HL-60 (cell line): ENCODE results near the gene AGMO.
"Not testable (repeated sequence)": the region's sequence is repeated elsewhere in the genome, so short reads cannot be mapped to it uniquely, and the experiment has no call there.

Experiments
- DNase-seq, 2 experiments: peaks; one replicate each; pipeline ENCODE4 v3.0.0-alpha.2; 2010 to 2020; ENCODE audit warnings: low read depth in 1 of 2, low spot score in 1 of 2
- H3K27ac ChIP-seq: fragments of 250-450 bp; sonication (Bioruptor Pico); replicated peaks from 2 replicates; pipeline ENCODE4 v1.5.1; 2020; ENCODE audit warnings: mild to moderate bottlenecking, moderate library complexity
- H3K27me3 ChIP-seq: fragments of 250-450 bp; sonication (Bioruptor Pico); 2 replicates; pipeline ENCODE4 v1.5.1; 2021; ENCODE audit warnings: mild to moderate bottlenecking, moderate library complexity; ENCODE audit not compliant: insufficient read depth, poor library complexity, severe bottlenecking
- H3K4me3 ChIP-seq: replicated peaks from 2 replicates; pipeline ENCODE4 v1.5.1; 2011; ENCODE audit warnings: mild to moderate bottlenecking, control low read depth, low read length; ENCODE audit not compliant: insufficient read depth
- CTCF ChIP-seq: IDR thresholded peaks from one replicate; pipeline ENCODE4 v1.5.1; 2011; ENCODE audit warnings: low read length, control low read depth, inconsistent platforms; ENCODE audit not compliant: insufficient read depth
- GABPA ChIP-seq: IDR thresholded peaks from 2 replicates; pipeline ENCODE4 v1.6.1; 2012; ENCODE audit warnings: low read depth
- POLR2AphosphoS5 ChIP-seq: IDR thresholded peaks from 2 replicates; pipeline ENCODE4 v1.6.1; 2012; ENCODE audit warnings: low read depth
- REST ChIP-seq: IDR thresholded peaks from 2 replicates; pipeline ENCODE4 v1.6.1; 2012; ENCODE audit warnings: low read depth; ENCODE audit not compliant: insufficient replicate concordance
- SPI1 ChIP-seq: IDR thresholded peaks from 2 replicates; pipeline ENCODE4 v1.6.1; 2012; ENCODE audit warnings: low read depth, mild to moderate bottlenecking, borderline replicate concordance

AGMO gene

GRCh38 chr7:15554744-15555143, 7.1 kb downstream of the AGMO start:
- no peak overlapping the region for H3K27ac ChIP-seq
- no peaks in the 10 kb centered on the region for H3K27me3 ChIP-seq
- H3K4me3 ChIP-seq = no peak overlapping the region
- DNase-seq = no peak
- TF ChIP-seq POLR2AphosphoS5 (no peak), SPI1 (no peak), REST (no peak), CTCF (no peak)

GRCh38 chr7:15554081-15554480, 7.7 kb downstream of the AGMO start:
- TF ChIP-seq POLR2AphosphoS5 (no peak), CTCF (no peak), SPI1 (no peak), GABPA (no peak), REST (no peak)
- H3K4me3 ChIP-seq = no peak overlapping the region
- no peak overlapping the region for H3K27ac ChIP-seq
- DNase-seq = no peak
- H3K27me3 ChIP-seq = no peaks in the 10 kb centered on the region

- not testable (repeated sequence) for H3K27ac ChIP-seq
Observed at GRCh38 chr7:15547320-15547719, 14.5 kb downstream of the AGMO start.

GRCh38 chr7:15546272-15546792, 15.5 kb downstream of the AGMO start:
- no peaks in the 10 kb centered on the region for H3K27me3 ChIP-seq
- no peak overlapping the region for H3K27ac ChIP-seq
- TF ChIP-seq POLR2AphosphoS5 (no peak), SPI1 (no peak), REST (no peak)
- DNase-seq = no peak
- H3K4me3 ChIP-seq = no peak overlapping the region

More at GRCh38 chr7:15547320-15547719, 14.5 kb downstream of the AGMO start:
- H3K4me3 ChIP-seq, DNase-seq, H3K27me3 ChIP-seq: not testable (repeated sequence)
